Measurements from ENCODE around the gene TBC1D14. TPM values are rescaled to one million over a fixed set of nuclear protein-coding genes. Genes with fewer than 3 reads are reported as not detected.
"Not testable (repeated sequence)": the region's sequence is repeated elsewhere in the genome, so short reads cannot be mapped to it uniquely, and the experiment has no call there.

Gene TBC1D14
- total RNA-seq, 2 experiments from 2014 or later: 53.7 to 55.3 TPM

DNA sequence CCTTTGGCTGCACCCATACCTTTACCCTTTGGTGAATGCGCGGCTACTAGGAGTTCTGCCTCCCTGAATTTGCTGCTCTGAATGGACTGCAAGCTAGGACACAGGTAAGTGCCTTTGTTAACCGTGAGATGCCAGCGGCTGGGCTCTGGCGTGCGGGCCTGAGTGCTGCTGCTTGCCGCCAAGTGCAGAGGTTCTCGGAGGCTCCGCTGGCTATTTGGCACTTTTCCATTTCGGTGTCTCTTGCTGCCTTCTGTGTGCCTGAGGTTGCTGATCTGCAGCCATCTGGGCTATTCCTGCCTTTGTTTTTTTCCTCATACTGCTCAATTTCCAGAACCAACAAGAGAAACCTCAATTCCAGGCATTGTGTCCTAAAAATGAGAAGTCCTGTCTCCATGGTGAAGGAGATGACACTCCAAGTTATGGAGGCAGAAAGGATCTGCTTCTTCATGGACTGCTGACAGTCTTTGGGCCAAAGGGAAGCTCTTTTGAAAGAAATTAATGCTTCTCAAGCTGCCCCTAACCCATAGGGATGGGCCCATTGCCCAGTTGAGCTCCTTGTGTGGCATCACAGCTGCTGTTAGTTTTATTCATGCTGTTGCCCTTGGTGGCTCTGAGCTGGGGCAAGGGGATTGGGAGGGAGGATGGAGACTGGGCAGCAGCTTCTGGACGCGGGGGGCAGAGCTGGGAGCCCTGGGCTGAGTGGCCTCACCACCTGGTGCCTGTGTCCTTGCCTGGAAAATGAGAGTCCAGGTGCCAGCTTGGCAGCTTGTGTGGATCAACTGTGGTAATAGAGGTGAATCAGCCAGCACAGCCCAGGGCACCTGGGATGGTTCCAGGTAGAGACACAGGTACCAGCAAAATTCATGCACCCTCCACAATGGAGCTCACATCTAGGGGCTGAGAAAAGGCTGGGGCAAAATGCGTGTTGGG lies 3.8 kb upstream of the TBC1D14 start:
- POLR2A ChIA-PET: interaction anchor here (0.5 to 3.5 kb wide), 8 partner anchors 10 to 265 kb away, joined by 3 to 28 read pairs (median 5); partner anchors contain the start of gene MRFAP1
- H3K27me3 Mint-ChIP-seq: peaks cover 2% of the 10 kb centered on the region

DNA sequence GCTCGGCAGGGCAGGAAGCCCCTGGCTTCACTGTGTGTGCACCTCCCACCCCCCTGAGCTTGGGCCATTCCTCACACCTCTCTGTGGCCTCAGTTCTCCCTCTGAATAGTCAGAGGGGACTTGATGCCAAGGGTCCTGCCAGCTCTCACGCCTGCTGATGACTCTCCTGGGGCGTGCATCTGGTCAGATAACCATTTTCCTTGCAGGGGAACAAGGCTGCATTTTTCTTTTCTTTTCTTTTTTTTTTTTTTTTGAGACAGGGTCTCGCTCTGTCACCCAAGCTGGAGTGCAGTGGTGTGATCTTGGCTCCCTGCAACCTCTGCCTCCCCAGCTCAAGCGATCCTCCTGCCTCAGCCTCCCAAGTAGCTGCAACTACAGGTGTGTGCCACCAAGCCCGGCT lies 3.1 kb upstream of the TBC1D14 start:
- not testable (repeated sequence) for H3K9me3 Mint-ChIP-seq, H3K27ac Mint-ChIP-seq

More for the DNA sequence above, 3.8 kb upstream of the TBC1D14 start:
- no peak for DNase-seq
- Mint-ChIP-seq H3K36me3 (ENCODE audit: low read depth) (no peaks in the 10 kb centered on the region), H3K4me3 (no peak overlapping the region), H3K9me3 (no peaks in the 10 kb centered on the region), H3K27ac (peak overlapping the region; percentile 97), H3K4me1 (peaks cover 67% of the 10 kb centered on the region)
- CTCF ChIA-PET: interaction anchor here (1.6 kb wide), 1 partner anchor 93 kb away, joined by 4 read pairs; no protein-coding TSS in a partner anchor

DNA sequence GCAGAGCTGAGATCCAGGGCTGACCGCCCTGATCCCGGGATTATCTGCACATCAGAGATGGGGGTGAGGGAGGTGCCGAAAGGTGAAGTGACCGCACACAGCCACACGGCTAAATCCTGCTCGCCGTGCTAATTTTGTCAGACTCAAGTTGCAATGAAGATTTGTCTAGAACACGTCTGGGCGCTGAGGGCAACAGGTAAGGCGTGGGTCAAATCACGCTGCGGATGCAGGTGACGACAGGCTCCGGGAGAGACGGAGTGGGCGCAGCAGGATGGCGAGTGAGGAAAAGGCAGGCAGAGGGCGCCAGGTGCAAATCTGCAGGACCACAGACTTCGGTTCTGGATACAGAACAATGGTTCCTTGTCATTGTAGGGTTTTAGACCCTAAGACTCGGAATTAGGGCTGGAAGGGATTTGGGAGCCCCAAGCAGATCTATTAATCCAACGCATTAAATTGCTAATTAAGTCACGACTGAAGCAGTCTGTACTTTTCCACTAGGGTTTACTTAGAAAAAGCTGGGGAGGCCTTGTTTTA lies 1.9 kb upstream of the TBC1D14 start:
- no peak for DNase-seq
- Mint-ChIP-seq H3K4me1 (peaks cover 71% of the 10 kb centered on the region), H3K36me3 (ENCODE audit: low read depth) (peaks cover 5% of the 10 kb centered on the region), H3K4me3 (peak overlapping the region; percentile 91), H3K27ac (no peak overlapping the region), H3K27me3 (peaks cover 2% of the 10 kb centered on the region), H3K9me3 (no peaks in the 10 kb centered on the region)
- ChIA-PET CTCF (interaction anchor here (0.9 to 2.0 kb wide), 4 partner anchors 10 to 160 kb away, joined by 3 to 11 read pairs (median 8); partner anchors contain the start of gene GRPEL1), POLR2A (interaction anchor here (1.1 to 6.8 kb wide), 4 partner anchors 9 to 160 kb away, joined by 3 to 109 read pairs (median 26); partner anchors contain the start of gene GRPEL1)

More for the DNA sequence above, 3.1 kb upstream of the TBC1D14 start:
- H3K4me3 Mint-ChIP-seq; H3K27me3 Mint-ChIP-seq; H3K36me3 Mint-ChIP-seq (ENCODE audit: low read depth); DNase-seq: not testable (repeated sequence)
- ChIA-PET CTCF (interaction anchor here (0.6 to 1.6 kb wide), 2 partner anchors 25 to 92 kb away, joined by 3 to 4 read pairs; no protein-coding TSS in a partner anchor), POLR2A (interaction anchor here (0.5 to 3.5 kb wide), 5 partner anchors 10 to 265 kb away, joined by 3 to 28 read pairs (median 4); no protein-coding TSS in a partner anchor)
- H3K4me1 Mint-ChIP-seq: peaks cover 66% of the 10 kb centered on the region

DNA sequence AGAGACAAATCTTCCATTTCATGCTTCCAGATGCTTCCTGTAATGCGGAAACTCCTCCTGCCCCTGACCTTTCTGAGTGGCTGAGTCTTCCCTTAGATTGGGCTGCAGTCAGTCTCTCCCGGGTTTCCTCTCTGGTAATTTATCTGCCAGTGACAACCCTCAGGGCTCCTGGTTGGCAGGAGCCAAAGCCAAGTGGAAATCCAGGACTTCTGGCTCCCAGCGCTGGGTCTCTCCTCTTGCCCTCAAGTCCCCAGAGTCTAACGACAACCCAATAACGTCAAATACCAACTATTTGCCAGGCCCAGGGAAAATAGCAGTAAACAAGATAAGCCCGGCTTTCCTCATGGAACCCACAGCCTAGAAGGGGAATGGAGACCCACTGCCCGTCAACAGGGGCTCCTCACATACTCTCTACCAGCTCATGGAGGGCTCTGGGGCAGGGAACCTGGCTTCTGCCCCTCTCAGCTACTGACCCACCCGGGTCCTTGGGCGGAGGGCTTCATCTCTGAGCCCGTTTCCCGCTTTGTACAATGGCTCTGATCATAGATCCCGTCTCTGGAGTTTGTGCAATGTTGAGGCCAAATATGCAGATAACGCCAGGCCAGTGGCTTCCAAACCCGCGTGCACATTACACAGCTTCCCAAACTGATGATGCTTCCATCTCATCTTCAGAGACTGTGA lies 1.1 kb upstream of the TBC1D14 start:
- H3K27ac Mint-ChIP-seq: peak overlapping the region; percentile 85
- DNase-seq: no peak
- peaks cover 5% of the 10 kb centered on the region for H3K36me3 Mint-ChIP-seq (ENCODE audit: low read depth)
- no peaks in the 10 kb centered on the region for H3K9me3 Mint-ChIP-seq
- peak overlapping the region; percentile 91 for H3K4me3 Mint-ChIP-seq
- H3K27me3 Mint-ChIP-seq: peaks cover 2% of the 10 kb centered on the region
- H3K4me1 Mint-ChIP-seq: peaks cover 67% of the 10 kb centered on the region
- POLR2A ChIA-PET: interaction anchor here (0.7 to 6.9 kb wide), 43 partner anchors 8 to 727 kb away, joined by 3 to 109 read pairs (median 6); partner anchors contain the start of genes BLOC1S4, GRPEL1, MAN2B2 and MRFAP1
- CTCF ChIA-PET: interaction anchor here (0.9 to 2.0 kb wide), 11 partner anchors 9 to 199 kb away, joined by 3 to 26 read pairs (median 5); partner anchors contain the start of genes GRPEL1, MRFAP1L1 and TADA2B

DNA sequence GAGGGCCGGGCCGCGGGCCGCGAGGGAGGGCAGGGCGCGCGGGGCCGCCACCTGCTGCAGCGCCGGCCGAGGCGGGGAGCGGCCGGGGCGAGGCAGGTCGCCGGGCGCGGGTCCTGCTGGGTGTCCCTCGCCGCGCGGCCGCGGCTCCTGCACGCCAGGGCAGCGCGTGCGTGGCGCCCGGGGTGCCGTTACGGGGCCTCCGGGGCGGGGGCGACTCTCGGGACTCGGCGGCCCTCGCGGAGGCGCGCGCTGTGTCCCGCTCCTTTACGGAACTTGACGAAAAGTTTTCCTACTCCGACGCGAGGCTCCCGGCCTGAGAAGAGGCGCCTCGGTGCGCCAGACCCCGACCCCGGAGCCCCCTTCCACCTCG lies 329 bp downstream of the TBC1D14 start:
- peak; percentile 47 for DNase-seq
- POLR2A ChIA-PET: interaction anchor here (0.8 to 6.9 kb wide), 31 partner anchors 9 to 729 kb away, joined by 3 to 109 read pairs (median 7); partner anchors contain the start of genes BLOC1S4, GRPEL1, MRFAP1L1 and TADA2B

DNA sequence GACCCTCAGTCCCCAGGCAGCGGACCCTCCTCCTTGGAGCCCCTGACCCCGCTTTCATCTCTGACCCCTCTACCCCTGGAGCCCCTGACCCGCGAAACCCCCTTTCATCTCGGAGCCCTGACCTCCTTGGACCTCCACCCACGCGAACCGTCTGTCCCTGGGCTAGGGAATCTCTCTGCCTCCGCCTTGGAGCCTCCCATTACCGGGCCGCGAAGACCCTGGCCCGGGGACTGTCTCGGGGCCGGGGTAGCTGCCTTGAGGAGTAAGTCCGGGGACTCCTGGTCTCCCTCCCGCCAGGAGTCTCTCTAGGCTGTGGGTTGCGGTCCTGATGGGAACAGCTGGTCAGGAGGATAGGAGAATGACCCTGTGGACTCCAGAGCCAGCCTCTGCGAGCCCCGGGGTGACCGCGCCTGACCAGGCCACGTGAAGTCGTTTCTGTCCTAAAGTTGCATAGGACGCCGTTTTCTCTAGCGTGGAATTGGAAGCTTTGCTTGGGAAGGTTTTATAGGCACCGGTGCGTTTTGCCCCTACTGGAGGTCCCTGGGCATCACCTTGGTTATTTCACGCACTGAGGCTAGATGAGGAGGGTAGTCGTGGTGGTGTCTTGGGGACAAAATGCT lies 824 bp downstream of the TBC1D14 start:
- no peak for DNase-seq
- Mint-ChIP-seq H3K27ac (peak overlapping the region; percentile 75), H3K36me3 (ENCODE audit: low read depth) (peaks cover 5% of the 10 kb centered on the region), H3K4me3 (peak overlapping the region; percentile 83), H3K9me3 (no peaks in the 10 kb centered on the region), H3K4me1 (peaks cover 65% of the 10 kb centered on the region), H3K27me3 (peaks cover 2% of the 10 kb centered on the region)
- ChIA-PET POLR2A (interaction anchor here (0.7 to 6.9 kb wide), 13 partner anchors 11 to 269 kb away, joined by 3 to 109 read pairs (median 8); partner anchors contain the start of gene TADA2B), CTCF (interaction anchor here (0.9 to 3.9 kb wide), 7 partner anchors 12 to 192 kb away, joined by 3 to 15 read pairs (median 4); partner anchors contain the start of gene TADA2B)

More for the DNA sequence above, 329 bp downstream of the TBC1D14 start:
- peak overlapping the region; percentile 75 for H3K27ac Mint-ChIP-seq
- no peaks in the 10 kb centered on the region for H3K9me3 Mint-ChIP-seq
- H3K4me1 Mint-ChIP-seq: peaks cover 64% of the 10 kb centered on the region
- CTCF ChIA-PET: interaction anchor here (1.0 to 2.0 kb wide), 10 partner anchors 7 to 201 kb away, joined by 3 to 26 read pairs (median 5); partner anchors contain the start of genes GRPEL1, MRFAP1L1 and TADA2B
- peaks cover 5% of the 10 kb centered on the region for H3K36me3 Mint-ChIP-seq (ENCODE audit: low read depth)
- H3K4me3 Mint-ChIP-seq: peak overlapping the region; percentile 83
- H3K27me3 Mint-ChIP-seq: peaks cover 2% of the 10 kb centered on the region

DNA sequence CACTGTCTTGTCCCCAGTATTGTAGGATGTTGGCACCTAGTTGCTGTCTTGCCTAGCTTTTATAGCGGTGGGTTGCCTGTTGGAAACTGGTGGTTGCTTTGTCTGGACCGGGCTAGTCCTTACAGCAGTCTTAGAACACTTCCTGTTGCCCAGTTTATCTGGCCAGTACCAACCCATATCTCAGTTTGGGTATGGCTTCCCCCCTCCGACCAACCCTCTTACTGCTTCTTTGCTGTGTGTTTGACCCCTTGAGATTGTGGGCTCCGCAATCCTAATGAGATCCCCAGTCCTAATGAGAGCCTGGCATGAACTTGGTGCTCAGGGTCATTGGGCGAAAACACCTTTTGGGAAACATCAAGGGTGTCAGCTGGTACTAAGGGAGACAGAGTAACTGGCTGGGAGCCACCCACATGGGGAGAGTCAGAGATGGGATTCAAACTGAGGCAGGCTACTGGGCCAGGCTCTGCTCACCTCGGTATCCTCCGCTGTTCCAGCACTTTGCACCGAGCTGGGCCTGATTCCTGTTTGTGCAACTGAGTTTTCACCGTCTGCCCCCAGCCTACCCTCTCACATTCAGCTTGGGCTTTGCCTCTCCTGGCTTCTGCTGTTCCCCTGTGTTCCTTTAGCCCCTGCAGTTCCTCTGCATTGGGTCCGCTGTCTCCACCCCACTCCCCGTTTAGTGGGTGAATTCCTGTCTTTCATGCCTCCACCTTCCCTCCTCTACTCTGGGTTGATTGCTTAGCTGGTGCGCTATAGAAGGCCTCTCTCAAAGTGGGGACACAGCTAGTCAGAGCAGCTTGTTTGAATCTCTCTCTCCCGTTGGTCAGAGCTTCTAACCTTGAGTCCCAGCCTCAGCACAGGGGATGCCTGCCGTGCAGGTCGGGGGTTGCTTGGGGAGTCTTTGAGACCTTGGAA lies 1.6 kb downstream of the TBC1D14 start:
- ChIA-PET POLR2A (interaction anchor here (0.7 to 6.9 kb wide), 13 partner anchors 12 to 270 kb away, joined by 3 to 109 read pairs (median 4); partner anchors contain the start of gene TADA2B), CTCF (interaction anchor here (0.8 to 3.9 kb wide), 11 partner anchors 12 to 202 kb away, joined by 3 to 15 read pairs (median 3); partner anchors contain the start of gene MRFAP1L1)
- H3K27ac Mint-ChIP-seq: peak overlapping the region; percentile 75
- H3K27me3 Mint-ChIP-seq: peaks cover 2% of the 10 kb centered on the region
- peak overlapping the region; percentile 83 for H3K4me3 Mint-ChIP-seq
- DNase-seq: no peak
- no peaks in the 10 kb centered on the region for H3K9me3 Mint-ChIP-seq
- peaks cover 5% of the 10 kb centered on the region for H3K36me3 Mint-ChIP-seq (ENCODE audit: low read depth)
- peaks cover 64% of the 10 kb centered on the region for H3K4me1 Mint-ChIP-seq

DNA sequence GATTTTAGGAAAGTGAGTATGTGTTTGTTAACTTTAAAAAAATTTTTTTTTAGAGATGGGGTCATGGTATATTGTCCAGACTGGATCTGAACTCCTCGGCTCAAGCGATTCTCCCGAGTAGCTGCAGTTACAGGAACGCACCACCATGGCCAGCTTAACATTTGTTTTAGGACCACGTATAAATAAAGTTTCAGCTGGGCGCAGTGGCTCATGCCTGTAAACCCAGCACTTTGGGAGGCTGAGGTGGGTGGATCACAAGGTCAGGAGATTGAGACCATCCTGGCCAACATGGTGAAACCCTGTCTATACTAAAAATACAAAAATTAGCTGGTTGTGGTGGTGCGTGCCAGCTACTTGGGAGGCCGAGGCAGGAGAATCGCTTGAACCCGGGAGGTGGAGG lies 2.3 kb downstream of the TBC1D14 start:
- not testable (repeated sequence) for H3K36me3 Mint-ChIP-seq (ENCODE audit: low read depth); H3K9me3 Mint-ChIP-seq; DNase-seq; H3K27me3 Mint-ChIP-seq; H3K27ac Mint-ChIP-seq
- ChIA-PET CTCF (interaction anchor here (0.8 to 3.9 kb wide), 8 partner anchors 13 to 203 kb away, joined by 3 to 15 read pairs (median 6); partner anchors contain the start of gene MRFAP1L1), POLR2A (interaction anchor here (0.8 to 6.9 kb wide), 7 partner anchors 13 to 88 kb away, joined by 3 to 109 read pairs (median 8); no protein-coding TSS in a partner anchor)
- H3K4me1 Mint-ChIP-seq: peaks cover 70% of the 10 kb centered on the region
- H3K4me3 Mint-ChIP-seq: peak overlapping the region; percentile 51

DNA sequence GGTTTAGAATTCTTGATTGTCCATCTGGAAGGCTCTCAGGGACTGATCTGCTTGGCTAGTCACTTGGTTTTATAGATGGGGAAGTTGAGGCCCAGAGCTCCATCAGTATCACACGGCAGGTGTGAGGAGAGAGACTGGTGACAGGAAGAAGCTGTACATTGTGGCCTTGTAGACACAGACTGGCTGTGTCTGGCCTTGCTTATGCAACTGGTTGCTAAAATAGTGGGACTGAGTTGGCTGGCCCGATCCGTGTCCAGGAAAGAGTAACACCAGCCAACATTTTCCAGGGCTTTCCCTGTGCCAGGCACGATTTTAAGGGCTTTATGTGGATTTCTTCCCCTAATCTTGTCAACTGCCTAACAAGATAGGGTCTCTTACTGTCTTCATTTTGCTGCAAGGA lies 2.8 kb downstream of the TBC1D14 start:
- DNase-seq: no peak
- peaks cover 13% of the 10 kb centered on the region for H3K36me3 Mint-ChIP-seq (ENCODE audit: low read depth)
- no peak overlapping the region for H3K4me3 Mint-ChIP-seq
- CTCF ChIA-PET: interaction anchor here (1.1 to 3.9 kb wide), 8 partner anchors 14 to 203 kb away, joined by 3 to 15 read pairs (median 6); partner anchors contain the start of gene MRFAP1L1
- H3K27me3 Mint-ChIP-seq: peaks cover 2% of the 10 kb centered on the region
- POLR2A ChIA-PET: interaction anchor here (0.6 to 6.9 kb wide), 9 partner anchors 13 to 195 kb away, joined by 3 to 109 read pairs (median 8); partner anchors contain the start of gene GRPEL1
- peaks cover 71% of the 10 kb centered on the region for H3K4me1 Mint-ChIP-seq
- H3K27ac Mint-ChIP-seq: no peak overlapping the region
- no peaks in the 10 kb centered on the region for H3K9me3 Mint-ChIP-seq

DNA sequence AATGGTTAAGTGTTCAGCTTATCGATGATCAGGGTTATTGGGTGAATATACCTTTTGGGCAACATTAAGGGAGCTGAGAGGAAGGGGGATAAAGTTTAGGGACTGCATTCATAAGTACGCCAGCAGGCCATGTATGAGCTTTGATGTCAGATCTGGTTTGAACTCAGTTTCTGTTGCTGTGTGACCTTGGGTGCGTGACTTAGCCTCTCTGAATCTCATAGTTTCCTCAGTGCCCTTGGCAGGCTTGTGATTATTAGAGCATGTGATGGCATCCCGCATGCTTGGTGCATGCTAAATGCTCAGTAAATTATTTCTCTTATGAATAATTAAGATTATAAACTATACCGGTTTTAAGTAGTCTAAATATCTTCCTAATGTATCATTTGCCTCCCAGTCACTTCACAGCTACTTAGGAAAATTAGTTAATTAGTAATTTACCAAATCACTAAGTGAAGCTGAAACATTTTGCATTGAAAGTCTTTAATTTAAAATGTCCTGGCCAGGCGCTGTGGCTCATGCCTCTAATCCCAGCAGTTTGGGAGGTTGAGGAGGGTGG lies 3.8 kb downstream of the TBC1D14 start:
- no peaks in the 10 kb centered on the region for H3K27me3 Mint-ChIP-seq
- peaks cover 23% of the 10 kb centered on the region for H3K36me3 Mint-ChIP-seq (ENCODE audit: low read depth)
- H3K4me1 Mint-ChIP-seq: peaks cover 73% of the 10 kb centered on the region
- ChIA-PET CTCF (interaction anchor here (0.7 to 3.9 kb wide), 7 partner anchors 10 to 75 kb away, joined by 3 to 15 read pairs (median 4); no protein-coding TSS in a partner anchor), POLR2A (interaction anchor here (0.8 to 6.9 kb wide), 5 partner anchors 13 to 196 kb away, joined by 3 to 109 read pairs (median 11); partner anchors contain the start of gene GRPEL1)
- DNase-seq: no peak
- H3K9me3 Mint-ChIP-seq: no peaks in the 10 kb centered on the region
- H3K4me3 Mint-ChIP-seq: no peak overlapping the region
- H3K27ac Mint-ChIP-seq: no peak overlapping the region
